ENCODE results near the gene TRAF4. TPM values are rescaled to one million over a fixed set of nuclear protein-coding genes. Genes with fewer than 3 reads are reported as not detected.

The TRAF4 gene
- total RNA-seq, 1 experiment from 2014 or later = 76.2 TPM

DNA sequence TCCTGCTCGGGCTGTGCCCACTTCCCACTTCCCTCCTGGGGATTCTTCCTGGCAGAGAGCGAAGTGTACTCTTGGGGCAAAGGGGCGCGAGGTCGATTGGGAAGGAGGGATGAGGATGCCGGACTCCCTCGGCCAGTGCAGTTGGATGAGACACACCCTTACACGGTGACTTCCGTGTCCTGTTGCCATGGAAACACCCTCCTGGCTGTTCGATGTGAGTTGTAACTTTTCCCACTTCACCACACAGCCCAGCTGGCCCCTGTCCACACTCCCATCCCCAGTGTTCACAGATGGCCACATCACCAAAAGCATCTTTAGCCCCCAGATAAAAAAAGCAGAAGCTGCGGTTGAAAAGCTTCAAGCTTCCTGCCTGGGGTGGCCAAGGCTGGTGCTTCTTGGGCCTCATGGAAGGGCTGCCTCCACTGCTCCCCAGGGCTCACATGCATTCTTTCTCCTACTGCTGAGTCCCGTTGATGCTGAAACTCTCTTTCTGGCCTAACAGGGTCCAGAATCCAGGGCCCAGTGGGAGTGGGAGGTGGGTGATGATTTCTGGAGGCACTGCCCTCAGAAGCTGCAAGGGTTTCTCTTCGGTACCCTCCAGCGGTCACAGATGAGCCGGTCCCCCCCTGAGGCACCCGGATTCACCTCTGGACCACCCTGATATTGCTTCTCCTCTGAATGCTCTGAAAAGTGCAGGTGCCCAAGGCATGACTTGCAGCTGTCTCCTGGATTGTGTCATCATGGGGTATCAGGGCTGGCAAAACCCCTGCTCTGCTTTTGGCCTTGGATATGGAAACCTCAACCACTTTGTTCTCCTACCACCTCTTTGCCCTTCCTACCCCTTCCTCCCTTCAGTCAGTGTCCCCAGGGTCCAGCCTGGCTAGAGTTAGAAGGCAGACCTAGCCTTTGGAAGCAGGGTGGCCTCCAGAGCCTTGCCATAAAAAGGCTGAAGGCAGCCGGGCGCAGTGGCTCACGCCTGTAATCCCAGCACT lies 2.2 kb upstream of the TRAF4 start:
- no peak for DNase-seq (ENCODE audit: low read depth, low spot score)
- in situ Hi-C loops (cut with HindIII; ENCODE audit: low pct_unique_long_range_greater_than_20kb, low sequenced_read_pairs) = no loop called here

DNA sequence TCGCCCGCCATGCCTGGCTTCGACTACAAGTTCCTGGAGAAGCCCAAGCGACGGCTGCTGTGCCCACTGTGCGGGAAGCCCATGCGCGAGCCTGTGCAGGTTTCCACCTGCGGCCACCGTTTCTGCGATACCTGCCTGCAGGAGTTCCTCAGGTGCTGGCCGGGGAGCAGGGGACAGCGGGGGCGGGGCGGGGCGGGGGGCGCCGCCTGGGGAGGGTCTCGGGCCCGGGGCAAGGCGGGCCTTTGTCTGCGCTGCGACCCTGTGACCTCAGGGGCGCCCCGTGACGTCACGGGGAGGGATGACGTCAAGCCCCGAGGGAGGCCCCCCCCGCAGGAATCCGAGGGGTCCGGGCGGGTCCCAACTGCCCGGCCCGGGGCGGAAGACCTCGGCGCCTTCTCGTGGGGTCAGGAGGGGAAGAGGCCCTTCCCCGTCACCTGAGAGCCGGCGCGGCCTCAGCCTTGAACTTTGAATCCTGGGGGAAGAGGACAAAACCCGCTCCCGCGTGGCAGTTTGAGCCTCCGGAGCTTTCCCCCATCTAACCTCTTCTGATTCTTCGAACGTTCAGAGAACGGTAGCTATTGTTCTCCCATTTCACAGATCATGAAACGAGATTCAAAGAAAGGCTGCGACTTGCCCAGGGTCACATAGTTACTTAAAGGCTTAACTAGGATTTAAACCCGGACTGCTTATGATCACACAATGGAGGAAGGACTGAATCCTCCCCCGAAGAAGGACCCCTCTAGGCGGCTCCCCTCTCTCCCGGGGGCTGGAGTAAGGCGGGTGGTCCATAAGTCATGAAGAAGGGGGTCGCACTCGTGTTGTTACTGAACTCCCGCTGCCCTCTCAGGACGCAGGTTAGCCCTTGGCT lies 527 bp downstream of the TRAF4 start:
- no peak for DNase-seq (ENCODE audit: low read depth, low spot score)
- in situ Hi-C loops (cut with HindIII; ENCODE audit: low pct_unique_long_range_greater_than_20kb, low sequenced_read_pairs) = no loop called here

DNA sequence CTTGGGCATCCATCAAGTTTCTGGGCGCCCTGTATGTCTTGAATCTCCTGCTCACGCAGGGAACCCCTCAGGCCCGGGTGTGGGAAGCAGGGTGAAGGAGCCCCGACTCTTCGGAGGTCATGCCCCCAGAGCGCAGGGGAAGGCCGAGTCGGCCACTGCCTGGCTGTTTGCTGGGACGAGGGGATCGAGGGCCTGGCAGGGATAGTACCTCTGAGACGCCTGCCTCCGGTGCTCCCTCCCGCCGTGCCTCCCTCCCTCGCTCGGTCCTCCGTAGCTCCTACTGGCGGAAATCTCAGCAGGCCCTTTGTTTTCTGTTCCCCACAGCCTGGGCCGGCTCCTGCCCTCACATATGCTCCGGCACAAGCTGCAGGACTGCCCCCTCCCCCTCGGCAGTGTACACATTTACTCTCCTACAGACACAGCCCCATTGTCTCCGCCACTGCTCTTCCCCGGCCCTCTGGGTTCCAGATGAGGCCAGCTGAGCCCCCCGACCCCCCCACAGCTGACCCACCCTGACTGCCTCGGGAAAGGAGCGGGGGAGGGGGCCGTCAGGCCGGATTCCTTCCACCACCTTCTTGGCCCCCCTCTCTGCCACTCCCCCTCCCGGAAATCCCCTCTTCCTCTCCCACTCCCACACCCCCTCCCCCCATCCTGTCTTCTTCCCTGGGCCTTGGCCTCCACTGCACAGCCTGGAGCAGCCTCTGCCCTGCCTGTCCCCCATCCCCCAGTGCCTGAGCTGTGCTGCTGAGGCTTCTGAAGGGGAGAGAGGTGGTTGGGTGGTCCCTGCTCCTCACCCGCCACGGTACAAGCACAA lies 1.4 kb downstream of the TRAF4 start:
- in situ Hi-C loops (cut with HindIII; ENCODE audit: low pct_unique_long_range_greater_than_20kb, low sequenced_read_pairs) = no loop called here
- peak; percentile 69 for DNase-seq (ENCODE audit: low read depth, low spot score)

DNA sequence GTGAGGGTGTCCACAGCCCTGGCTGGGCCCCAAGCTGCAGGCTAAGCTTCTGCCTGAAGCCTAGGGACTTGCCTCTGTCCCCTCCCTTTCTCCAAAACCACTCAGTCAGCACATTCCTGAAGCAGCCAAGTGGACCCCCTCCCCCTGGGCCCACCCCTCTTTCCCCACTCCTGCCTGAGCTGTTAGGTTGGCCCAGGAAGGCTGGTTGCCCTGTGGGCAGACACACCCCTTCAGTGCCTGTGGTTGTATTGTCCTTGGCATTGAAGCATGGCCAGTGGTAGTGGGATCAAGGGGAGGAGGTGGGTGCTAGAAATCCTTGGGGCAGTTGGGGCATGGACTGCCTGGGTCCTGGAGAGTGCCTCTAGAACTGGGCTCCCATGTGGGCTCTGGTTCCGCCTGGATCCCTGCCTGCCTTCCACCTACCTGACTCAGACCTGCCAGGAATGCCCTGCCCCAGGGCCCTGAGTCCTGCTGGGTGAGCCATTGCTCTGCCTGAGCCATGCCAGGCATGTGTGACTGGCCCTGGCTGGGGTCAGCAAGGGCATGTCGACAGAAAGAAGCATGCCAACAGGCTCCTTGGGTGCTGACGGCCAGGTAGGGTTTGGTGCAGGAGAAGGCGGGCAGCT lies 2.1 kb downstream of the TRAF4 start:
- in situ Hi-C loops (cut with HindIII; ENCODE audit: low pct_unique_long_range_greater_than_20kb, low sequenced_read_pairs) = no loop called here
- no peak for DNase-seq (ENCODE audit: low read depth, low spot score)

DNA sequence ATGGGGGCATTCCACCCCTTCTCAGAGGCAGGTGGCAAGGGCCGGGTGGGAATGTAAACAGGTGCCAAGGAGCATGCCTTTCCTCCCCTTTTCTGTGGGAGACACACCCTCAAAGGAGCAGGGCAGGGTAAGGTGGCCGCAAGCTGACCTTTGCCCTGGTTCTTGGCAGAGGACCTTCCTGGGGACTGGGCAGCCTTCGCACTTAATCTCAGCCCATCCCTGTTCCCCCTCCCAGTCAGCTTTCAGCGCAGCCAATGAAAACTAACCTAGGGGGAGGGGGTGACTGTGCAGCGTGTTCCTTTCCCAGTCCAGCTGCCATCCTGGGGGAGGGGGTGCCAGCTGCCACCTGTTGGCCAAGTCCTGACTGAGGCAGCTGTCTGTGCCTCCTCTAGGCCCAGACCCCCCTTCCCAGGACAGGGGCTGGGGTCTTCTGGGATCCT lies 2.8 kb downstream of the TRAF4 start:
- in situ Hi-C loops (cut with HindIII; ENCODE audit: low pct_unique_long_range_greater_than_20kb, low sequenced_read_pairs) = no loop called here
- DNase-seq (ENCODE audit: low read depth, low spot score) = no peak

DNA sequence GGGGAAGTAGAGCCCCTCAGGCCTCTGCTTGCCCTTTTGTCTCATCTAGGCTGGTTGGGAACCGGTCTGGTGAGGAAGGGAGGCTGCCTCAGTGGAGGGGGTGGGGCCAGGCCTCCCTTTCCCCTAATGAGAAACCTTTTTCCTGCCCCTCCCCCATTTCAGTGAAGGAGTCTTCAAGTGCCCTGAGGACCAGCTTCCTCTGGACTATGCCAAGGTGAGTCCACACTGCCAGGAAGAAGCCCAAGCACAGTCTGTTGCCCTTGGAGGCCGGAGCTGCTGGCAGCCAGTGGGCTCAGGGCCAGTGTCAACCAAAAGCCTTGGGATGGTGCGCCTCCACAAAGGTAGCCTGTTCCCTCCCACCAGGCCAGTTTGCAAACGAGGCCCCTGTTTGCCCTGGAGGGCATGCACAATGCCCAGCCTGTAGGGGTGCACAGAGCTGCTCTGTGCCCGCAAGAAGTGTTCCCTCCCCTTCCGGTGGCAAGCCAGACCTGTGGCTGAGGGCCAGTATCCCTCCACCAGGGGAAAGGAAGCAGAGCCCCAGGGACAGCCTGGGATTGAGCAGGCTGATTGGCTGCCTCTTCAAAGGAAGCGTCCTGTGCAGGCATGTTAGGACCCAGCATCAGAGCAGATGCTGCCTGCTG lies 3.4 kb downstream of the TRAF4 start:
- DNase-seq (ENCODE audit: low read depth, low spot score) = peak; percentile 72
- in situ Hi-C loops (cut with HindIII; ENCODE audit: low pct_unique_long_range_greater_than_20kb, low sequenced_read_pairs) = no loop called here

DNA sequence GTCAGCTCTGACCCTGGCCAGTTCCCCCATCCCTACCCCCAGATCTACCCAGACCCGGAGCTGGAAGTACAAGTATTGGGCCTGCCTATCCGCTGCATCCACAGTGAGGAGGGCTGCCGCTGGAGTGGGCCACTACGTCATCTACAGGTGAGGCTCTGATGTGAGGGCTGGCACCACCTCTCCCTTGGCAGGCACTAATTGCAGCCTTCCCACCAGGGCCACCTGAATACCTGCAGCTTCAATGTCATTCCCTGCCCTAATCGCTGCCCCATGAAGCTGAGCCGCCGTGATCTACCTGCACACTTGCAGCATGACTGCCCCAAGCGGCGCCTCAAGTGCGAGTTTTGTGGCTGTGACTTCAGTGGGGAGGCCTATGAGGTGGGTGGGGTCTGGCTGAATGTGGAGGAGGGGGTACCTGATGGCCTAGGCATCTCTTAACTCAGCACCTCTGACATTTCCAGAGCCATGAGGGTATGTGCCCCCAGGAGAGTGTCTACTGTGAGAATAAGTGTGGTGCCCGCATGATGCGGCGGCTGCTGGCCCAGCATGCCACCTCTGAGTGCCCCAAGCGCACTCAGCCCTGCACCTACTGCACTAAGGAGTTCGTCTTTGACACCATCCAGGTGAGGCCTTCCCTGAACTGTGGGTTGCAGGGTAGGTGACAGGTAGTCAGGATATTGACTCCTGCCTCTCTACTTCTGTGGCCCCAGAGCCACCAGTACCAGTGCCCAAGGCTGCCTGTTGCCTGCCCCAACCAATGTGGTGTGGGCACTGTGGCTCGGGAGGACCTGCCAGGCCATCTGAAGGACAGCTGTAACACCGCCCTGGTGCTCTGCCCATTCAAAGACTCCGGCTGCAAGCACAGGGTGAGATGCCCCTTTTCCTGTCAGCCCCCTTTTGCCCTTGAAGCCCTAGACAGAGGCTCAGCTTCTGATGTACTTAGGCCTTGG lies 4.3 kb downstream of the TRAF4 start:
- in situ Hi-C loops (cut with HindIII; ENCODE audit: low pct_unique_long_range_greater_than_20kb, low sequenced_read_pairs) = no loop called here
- no peak for DNase-seq (ENCODE audit: low read depth, low spot score)

DNA sequence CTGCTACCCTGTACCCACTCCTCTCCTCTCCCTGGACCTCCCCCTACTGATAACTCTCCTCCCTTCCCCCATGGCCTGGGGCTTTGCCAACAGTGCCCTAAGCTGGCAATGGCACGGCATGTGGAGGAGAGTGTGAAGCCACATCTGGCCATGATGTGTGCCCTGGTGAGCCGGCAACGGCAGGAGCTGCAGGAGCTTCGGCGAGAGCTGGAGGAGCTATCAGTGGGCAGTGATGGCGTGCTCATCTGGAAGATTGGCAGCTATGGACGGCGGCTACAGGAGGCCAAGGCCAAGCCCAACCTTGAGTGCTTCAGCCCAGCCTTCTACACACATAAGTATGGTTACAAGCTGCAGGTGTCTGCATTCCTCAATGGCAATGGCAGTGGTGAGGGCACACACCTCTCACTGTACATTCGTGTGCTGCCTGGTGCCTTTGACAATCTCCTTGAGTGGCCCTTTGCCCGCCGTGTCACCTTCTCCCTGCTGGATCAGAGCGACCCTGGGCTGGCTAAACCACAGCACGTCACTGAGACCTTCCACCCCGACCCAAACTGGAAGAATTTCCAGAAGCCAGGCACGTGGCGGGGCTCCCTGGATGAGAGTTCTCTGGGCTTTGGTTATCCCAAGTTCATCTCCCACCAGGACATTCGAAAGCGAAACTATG lies 5.2 kb downstream of the TRAF4 start:
- no peak for DNase-seq (ENCODE audit: low read depth, low spot score)
- in situ Hi-C loops (cut with HindIII; ENCODE audit: low pct_unique_long_range_greater_than_20kb, low sequenced_read_pairs) = no loop called here

DNA sequence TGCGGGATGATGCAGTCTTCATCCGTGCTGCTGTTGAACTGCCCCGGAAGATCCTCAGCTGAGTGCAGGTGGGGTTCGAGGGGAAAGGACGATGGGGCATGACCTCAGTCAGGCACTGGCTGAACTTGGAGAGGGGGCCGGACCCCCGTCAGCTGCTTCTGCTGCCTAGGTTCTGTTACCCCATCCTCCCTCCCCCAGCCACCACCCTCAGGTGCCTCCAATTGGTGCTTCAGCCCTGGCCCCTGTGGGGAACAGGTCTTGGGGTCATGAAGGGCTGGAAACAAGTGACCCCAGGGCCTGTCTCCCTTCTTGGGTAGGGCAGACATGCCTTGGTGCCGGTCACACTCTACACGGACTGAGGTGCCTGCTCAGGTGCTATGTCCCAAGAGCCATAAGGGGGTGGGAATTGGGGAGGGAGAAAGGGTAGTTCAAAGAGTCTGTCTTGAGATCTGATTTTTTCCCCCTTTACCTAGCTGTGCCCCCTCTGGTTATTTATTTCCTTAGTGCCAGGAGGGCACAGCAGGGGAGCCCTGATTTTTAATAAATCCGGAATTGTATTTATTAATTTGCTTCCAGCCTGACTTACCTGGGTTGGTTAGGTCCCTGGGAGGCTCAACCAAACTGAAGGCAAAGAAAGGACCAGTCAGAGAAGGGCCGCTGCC lies 5.8 kb downstream of the TRAF4 start:
- no peak for DNase-seq (ENCODE audit: low read depth, low spot score)
- in situ Hi-C loops (cut with HindIII; ENCODE audit: low pct_unique_long_range_greater_than_20kb, low sequenced_read_pairs) = no loop called here

DNA sequence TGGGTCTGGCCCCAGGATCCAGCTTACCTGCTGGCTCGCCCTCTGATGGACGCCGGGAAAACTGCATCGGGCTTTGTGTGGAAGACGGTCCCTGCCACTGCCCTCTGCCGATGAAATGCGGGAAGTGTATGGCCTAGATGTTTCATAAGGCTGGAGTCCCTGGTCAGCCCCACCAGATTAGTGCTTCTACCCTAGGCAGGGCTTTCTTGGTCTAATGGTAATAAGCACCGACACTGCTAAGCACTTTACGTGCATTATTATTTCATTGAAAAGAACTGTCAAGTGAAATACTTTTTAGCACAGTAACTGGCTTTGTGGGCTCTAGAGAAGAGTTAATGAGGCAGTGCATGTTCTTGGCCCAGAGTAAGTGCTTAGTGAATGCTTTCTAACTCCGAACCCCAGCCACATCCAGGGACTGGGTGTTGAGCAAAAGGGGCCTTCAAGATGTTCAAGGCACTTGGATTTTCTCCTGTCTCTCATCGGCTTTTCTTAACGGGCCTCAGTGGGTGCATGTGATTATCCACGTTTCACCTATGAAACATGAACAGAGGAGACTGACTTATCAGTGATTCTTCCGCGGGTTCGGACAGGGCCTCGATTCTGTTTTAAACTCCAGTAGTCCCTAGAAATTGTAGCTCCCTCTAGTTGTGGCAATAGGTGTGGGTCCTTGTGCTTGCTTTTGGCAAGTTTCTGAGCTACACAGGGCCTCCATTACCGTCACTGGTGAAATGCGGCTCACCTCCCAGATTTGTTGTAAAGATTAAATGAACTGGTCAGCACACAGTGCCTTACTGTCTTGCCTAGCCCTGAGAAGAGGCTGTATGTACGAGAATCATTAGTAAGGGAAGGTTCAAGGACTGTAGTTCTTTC lies 6.6 kb downstream of the TRAF4 start:
- DNase-seq (ENCODE audit: low read depth, low spot score) = peak; percentile 94
- in situ Hi-C loops (cut with HindIII; ENCODE audit: low pct_unique_long_range_greater_than_20kb, low sequenced_read_pairs) = no loop called here

DNA sequence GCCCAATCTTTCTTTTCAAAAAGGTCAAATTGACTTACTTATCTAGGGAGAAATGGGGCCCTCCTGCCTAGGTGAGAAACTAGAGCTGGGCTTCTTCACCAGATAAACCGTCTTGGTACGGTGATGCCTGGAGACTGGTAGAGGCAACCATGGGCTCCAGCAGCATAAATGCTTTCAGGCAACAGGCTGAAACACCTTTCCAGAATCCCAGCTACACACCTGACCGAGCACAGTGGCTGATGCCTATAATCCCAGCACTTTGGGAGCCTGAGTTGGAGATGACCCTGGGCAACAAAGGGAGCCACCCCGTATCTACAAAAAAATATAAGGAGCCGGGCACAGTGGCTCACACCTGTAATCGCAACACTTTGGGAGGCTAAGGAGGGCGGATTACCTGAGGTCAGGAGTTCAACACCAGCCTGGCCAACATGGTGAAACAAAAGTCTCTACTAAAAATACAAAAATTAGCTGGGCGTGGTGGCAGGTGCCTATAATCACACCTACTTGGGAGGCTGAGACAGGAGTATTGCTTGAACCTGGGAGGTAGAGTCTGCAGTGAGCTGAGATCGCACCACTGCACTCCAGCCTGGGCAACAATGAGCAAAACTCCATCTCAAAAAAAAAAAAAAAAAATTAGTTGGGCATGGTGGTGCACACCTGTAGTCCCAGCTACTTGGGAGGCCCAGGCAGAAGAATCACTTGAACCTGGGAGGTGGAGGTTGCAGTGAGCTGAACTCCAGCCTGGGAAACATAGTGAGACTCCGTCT lies 8.0 kb downstream of the TRAF4 start:
- DNase-seq (ENCODE audit: low read depth, low spot score) = no peak
- in situ Hi-C loops (cut with HindIII; ENCODE audit: low pct_unique_long_range_greater_than_20kb, low sequenced_read_pairs) = no loop called here

DNA sequence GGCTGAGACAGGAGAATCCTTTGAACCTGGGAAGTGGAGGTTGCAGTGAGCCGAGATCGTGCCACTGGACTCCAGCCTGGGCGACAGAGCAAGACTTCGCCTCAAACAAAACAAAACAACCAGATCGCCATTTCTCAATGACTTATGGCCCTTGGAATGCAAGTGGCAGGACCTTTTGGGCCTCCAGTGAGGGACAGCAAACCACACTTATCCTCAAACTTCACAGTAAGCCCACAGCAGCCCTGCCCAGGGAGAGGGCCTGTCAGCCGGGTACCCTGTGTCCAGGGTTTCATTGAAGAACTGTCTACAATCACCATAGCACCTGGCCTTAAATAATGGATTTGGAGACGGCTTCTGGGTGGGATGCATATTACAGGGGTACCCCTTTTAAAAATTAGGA lies 11.7 kb downstream of the TRAF4 start:
- DNase-seq (ENCODE audit: low read depth, low spot score) = no peak
- in situ Hi-C loops (cut with HindIII; ENCODE audit: low pct_unique_long_range_greater_than_20kb, low sequenced_read_pairs) = no loop called here

DNA sequence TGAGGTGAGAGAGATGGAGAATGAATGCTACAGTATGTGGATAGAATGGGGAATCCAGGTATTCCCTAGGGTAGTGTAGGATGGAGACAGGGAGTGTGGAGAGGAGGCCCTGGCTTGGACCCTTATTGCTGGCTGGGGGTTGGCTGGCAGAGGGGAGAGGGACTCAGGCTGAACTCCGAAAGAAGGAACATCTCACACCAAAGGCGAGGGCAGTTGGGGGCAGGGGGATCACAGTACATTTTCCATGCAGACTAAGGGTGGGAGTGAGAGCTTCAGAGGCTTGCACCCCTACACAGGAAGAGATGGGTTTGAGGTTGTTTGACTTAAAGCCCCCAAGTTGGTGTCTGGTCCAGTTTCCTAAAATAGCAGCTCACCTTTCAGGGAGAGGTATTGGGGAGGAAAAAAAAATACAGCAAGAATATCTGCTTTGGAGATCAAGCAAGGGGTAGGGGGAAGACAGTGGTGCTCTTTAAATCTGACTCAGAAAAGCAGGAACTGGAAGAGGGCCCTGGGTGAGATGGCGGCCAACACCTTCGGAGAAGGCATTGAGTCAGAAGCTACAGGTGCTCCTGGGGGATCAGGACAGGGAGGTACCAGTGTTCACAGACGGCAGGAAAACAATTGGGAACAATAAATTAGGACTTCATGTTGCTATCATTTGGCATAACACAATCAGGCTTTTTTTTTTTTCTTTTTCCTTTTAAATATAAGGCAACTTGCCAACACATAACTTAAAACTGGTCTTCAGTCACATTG lies 12.4 kb downstream of the TRAF4 start:
- in situ Hi-C loops (cut with HindIII; ENCODE audit: low pct_unique_long_range_greater_than_20kb, low sequenced_read_pairs) = no loop called here
- DNase-seq (ENCODE audit: low read depth, low spot score) = no peak
